Skeletal muscle satellite cell (primary cell): ENCODE measurements around the gene METAP2.

Source experiments
- H3K27me3 ChIP-seq: 2 replicates; pipeline ENCODE4 v1.7.0; 2013; ENCODE audit warnings: low read length; ENCODE audit not compliant: control insufficient read depth, insufficient read depth
- H3K36me3 ChIP-seq: 2 replicates; pipeline ENCODE4 v1.7.0; 2013; ENCODE audit warnings: mild to moderate bottlenecking, control low read depth, low read length; ENCODE audit not compliant: insufficient read depth
- H3K4me1 ChIP-seq: 2 replicates; pipeline ENCODE4 v1.7.0; 2013; ENCODE audit warnings: low read length; ENCODE audit not compliant: control insufficient read depth, insufficient read depth
- H3K4me2 ChIP-seq: 2 replicates; pipeline ENCODE4 v1.7.0; 2013; ENCODE audit warnings: mild to moderate bottlenecking, low read length
- H3K4me3 ChIP-seq: 2 replicates; pipeline ENCODE4 v1.7.0; 2013; ENCODE audit warnings: low read length
- H3K9ac ChIP-seq: 2 replicates; pipeline ENCODE4 v1.7.0; 2013; ENCODE audit warnings: mild to moderate bottlenecking, low read depth, low read length, moderate library complexity
- H3K9me3 ChIP-seq: replicated peaks from 2 replicates; pipeline ENCODE4 v1.7.0; 2013; ENCODE audit warnings: mild to moderate bottlenecking, control low read depth, low read length

Gene METAP2

GRCh38 chr12:95541436-95541835, 67.5 kb downstream of the METAP2 start:
- Histone ChIP-seq H3K27me3 (peaks cover 5% of the 10 kb centered on the region), H3K4me1 (no peaks in the 10 kb centered on the region), H3K4me2 (no peak overlapping the region), H3K9me3 (no peaks in the 10 kb centered on the region), H3K9ac (no peak overlapping the region), H3K36me3 (no peaks in the 10 kb centered on the region), H3K4me3 (no peak overlapping the region)

GRCh38 chr12:95543305-95543704, 69.4 kb downstream of the METAP2 start:
- Histone ChIP-seq H3K9ac (no peak overlapping the region), H3K9me3 (no peaks in the 10 kb centered on the region), H3K4me1 (peaks cover 8% of the 10 kb centered on the region), H3K27me3 (peaks cover 24% of the 10 kb centered on the region), H3K4me3 (no peak overlapping the region), H3K4me2 (no peak overlapping the region), H3K36me3 (no peaks in the 10 kb centered on the region)

GRCh38 chr12:95544756-95545155, 70.8 kb downstream of the METAP2 start:
- Histone ChIP-seq H3K4me2 (no peak overlapping the region), H3K4me1 (peaks cover 10% of the 10 kb centered on the region), H3K9me3 (peaks cover 9% of the 10 kb centered on the region), H3K4me3 (no peak overlapping the region), H3K36me3 (no peaks in the 10 kb centered on the region), H3K27me3 (peaks cover 36% of the 10 kb centered on the region), H3K9ac (no peak overlapping the region)

GRCh38 chr12:95545303-95545702, 71.4 kb downstream of the METAP2 start:
- H3K4me1 ChIP-seq, result peaks cover 10% of the 10 kb centered on the region
- H3K9ac ChIP-seq, result no peak overlapping the region
- no peak overlapping the region for H3K4me3 ChIP-seq
- no peaks in the 10 kb centered on the region for H3K36me3 ChIP-seq
- no peak overlapping the region for H3K4me2 ChIP-seq
- peaks cover 33% of the 10 kb centered on the region for H3K27me3 ChIP-seq
- peaks cover 9% of the 10 kb centered on the region for H3K9me3 ChIP-seq

GRCh38 chr12:95545731-95546490, 72.0 kb downstream of the METAP2 start:
- peaks cover 9% of the 10 kb centered on the region for H3K9me3 ChIP-seq
- H3K27me3 ChIP-seq, result peaks cover 39% of the 10 kb centered on the region
- H3K4me2 ChIP-seq, result no peak overlapping the region
- peaks cover 10% of the 10 kb centered on the region for H3K4me1 ChIP-seq
- H3K9ac ChIP-seq, result no peak overlapping the region
- no peak overlapping the region for H3K4me3 ChIP-seq
- H3K36me3 ChIP-seq, result no peaks in the 10 kb centered on the region

- peaks cover 10% of the 10 kb centered on the region for H3K4me1 ChIP-seq
- H3K4me3 ChIP-seq, result no peak overlapping the region
- H3K27me3 ChIP-seq, result peaks cover 44% of the 10 kb centered on the region
- no peaks in the 10 kb centered on the region for H3K36me3 ChIP-seq
- H3K4me2 ChIP-seq, result no peak overlapping the region
- H3K9ac ChIP-seq, result no peak overlapping the region
- H3K9me3 ChIP-seq, result peaks cover 9% of the 10 kb centered on the region
Measured at GRCh38 chr12:95546491-95546813, 72.5 kb downstream of the METAP2 start.

GRCh38 chr12:95547522-95548055, 73.6 kb downstream of the METAP2 start:
- peak overlapping the region; percentile 75 for H3K4me2 ChIP-seq
- peaks cover 9% of the 10 kb centered on the region for H3K9me3 ChIP-seq
- H3K36me3 ChIP-seq, result no peaks in the 10 kb centered on the region
- H3K9ac ChIP-seq, result no peak overlapping the region
- peaks cover 55% of the 10 kb centered on the region for H3K27me3 ChIP-seq
- H3K4me1 ChIP-seq, result peaks cover 10% of the 10 kb centered on the region
- H3K4me3 ChIP-seq, result peak overlapping the region; percentile 68

GRCh38 chr12:95548056-95548538, 74.1 kb downstream of the METAP2 start:
- Histone ChIP-seq H3K4me1 (peaks cover 10% of the 10 kb centered on the region), H3K9me3 (peaks cover 9% of the 10 kb centered on the region), H3K9ac (no peak overlapping the region), H3K36me3 (no peaks in the 10 kb centered on the region), H3K4me2 (peak overlapping the region; percentile 75), H3K4me3 (peak overlapping the region; percentile 68), H3K27me3 (peaks cover 56% of the 10 kb centered on the region)

GRCh38 chr12:95548539-95549391, 74.8 kb downstream of the METAP2 start:
- Histone ChIP-seq H3K4me3 (peak overlapping the region; percentile 68), H3K4me2 (peak overlapping the region; percentile 75), H3K9me3 (peaks cover 9% of the 10 kb centered on the region)

GRCh38 chr12:95549392-95550084, 75.6 kb downstream of the METAP2 start:
- Histone ChIP-seq H3K9me3 (peaks cover 9% of the 10 kb centered on the region), H3K27me3 (peaks cover 64% of the 10 kb centered on the region), H3K36me3 (no peaks in the 10 kb centered on the region), H3K4me1 (peaks cover 10% of the 10 kb centered on the region), H3K4me2 (no peak overlapping the region), H3K4me3 (no peak overlapping the region), H3K9ac (no peak overlapping the region)

More at GRCh38 chr12:95548539-95549391, 74.8 kb downstream of the METAP2 start:
- Histone ChIP-seq H3K27me3 (peaks cover 62% of the 10 kb centered on the region), H3K4me1 (peaks cover 10% of the 10 kb centered on the region), H3K36me3 (no peaks in the 10 kb centered on the region), H3K9ac (no peak overlapping the region)

GRCh38 chr12:95551305-95551704, 77.4 kb downstream of the METAP2 start, which contains the start of gene USP44:
TSS of gene USP44 (minus strand) at chr12:95551476. CDS start at chr12:95534256, 17,220 bp downstream.
- peaks cover 68% of the 10 kb centered on the region for H3K27me3 ChIP-seq
- peaks cover 9% of the 10 kb centered on the region for H3K9me3 ChIP-seq
- no peaks in the 10 kb centered on the region for H3K36me3 ChIP-seq
- no peak within 1 kb of the TSS for H3K4me3 ChIP-seq
- peaks cover 10% of the 10 kb centered on the region for H3K4me1 ChIP-seq
- no peak within 1 kb of the TSS for H3K9ac ChIP-seq
- H3K4me2 ChIP-seq, result no peak within 1 kb of the TSS
